DOHH2 (cell line): ENCODE measurements around the gene POLR2A.
"Not testable (repeated sequence)": the region's sequence is repeated elsewhere in the genome, so short reads cannot be mapped to it uniquely, and the experiment has no call there.

Source experiments
- H3F3A ChIP-seq: fragments of 200-600 bp; sonication (generic), shearing (Covaris generic); 2 replicates; pipeline ENCODE4 v1.6.0; 2016; ENCODE audit warnings: antibody characterized with exemption, mild to moderate bottlenecking; ENCODE audit not compliant: control insufficient read depth, insufficient read depth
- H3K27ac ChIP-seq: fragments of 200-600 bp; sonication (generic); 2 replicates; pipeline ENCODE4 v1.5.1; 2014; ENCODE audit warnings: low read depth, mild to moderate bottlenecking, low read length, moderate library complexity
- H3K27me3 ChIP-seq: fragments of 200-600 bp; sonication (generic); 2 replicates; pipeline ENCODE4 v1.6.1; 2014; ENCODE audit warnings: mild to moderate bottlenecking, low read length, mixed read lengths; ENCODE audit not compliant: control insufficient read depth
- H3K36me3 ChIP-seq: fragments of 200-600 bp; sonication (generic); 2 replicates; pipeline ENCODE4 v1.6.1; 2014; ENCODE audit warnings: mild to moderate bottlenecking, low read length, moderate library complexity, mixed read lengths; ENCODE audit not compliant: control insufficient read depth
- H3K4me1 ChIP-seq: fragments of 200-600 bp; sonication (generic); 2 replicates; pipeline ENCODE4 v1.6.1; 2014; ENCODE audit warnings: mild to moderate bottlenecking, low read length, mixed read lengths; ENCODE audit not compliant: control insufficient read depth
- H3K4me2 ChIP-seq: fragments of 200-600 bp; sonication (generic); 2 replicates; pipeline ENCODE4 v1.6.0; 2014; ENCODE audit warnings: mild to moderate bottlenecking, low read length, moderate library complexity
- H3K4me3 ChIP-seq: fragments of 200-600 bp; sonication (generic); 2 replicates; pipeline ENCODE4 v1.5.1; 2014; ENCODE audit warnings: mild to moderate bottlenecking, low read length, mixed read lengths
- H3K79me2 ChIP-seq: fragments of 200-600 bp; sonication (generic); 2 replicates; pipeline ENCODE4 v1.6.1; 2014; ENCODE audit warnings: mild to moderate bottlenecking, low read length, mixed read lengths; ENCODE audit not compliant: control insufficient read depth
- H3K9me2 ChIP-seq: fragments of 200-600 bp; sonication (generic); replicated peaks from 2 replicates; pipeline ENCODE4 v1.6.1; 2014; ENCODE audit warnings: mild to moderate bottlenecking, low read length, mixed read lengths; ENCODE audit not compliant: control insufficient read depth
- H3K9me3 ChIP-seq: fragments of 200-600 bp; sonication (generic); 2 replicates; pipeline ENCODE4 v1.6.1; 2014; ENCODE audit warnings: antibody characterized with exemption, low read length, mixed read lengths; ENCODE audit not compliant: control insufficient read depth, insufficient read depth
- H4K20me1 ChIP-seq: fragments of 200-600 bp; sonication (generic); 2 replicates; pipeline ENCODE4 v1.6.0; 2014; ENCODE audit warnings: low read depth, mild to moderate bottlenecking, antibody characterized with exemption, low read length, moderate library complexity; ENCODE audit not compliant: control insufficient read depth, insufficient read depth
- CTCF ChIP-seq: fragments of 200-600 bp; sonication (generic); IDR thresholded peaks from one replicate; pipeline ENCODE4 v1.5.1; 2014; ENCODE audit warnings: antibody characterized with exemption, mild to moderate bottlenecking, low read depth, low read length; ENCODE audit not compliant: poor library complexity, severe bottlenecking
- EZH2phosphoT487 ChIP-seq: fragments of 200-600 bp; sonication (generic); IDR thresholded peaks from 2 replicates; pipeline ENCODE4 v1.6.1; 2017; ENCODE audit warnings: borderline replicate concordance, mild to moderate bottlenecking, antibody characterized with exemption, low read length, moderate library complexity, mixed read lengths

POLR2A gene

GRCh38 chr17:7471729-7472128 lies 12.4 kb upstream of the POLR2A start:
- Histone ChIP-seq H3K36me3 (no peaks in the 10 kb centered on the region; the same call in 1 of the 2 replicates), H3K9me3 (no peaks in the 10 kb centered on the region), H3K4me1 (peaks cover 13% of the 10 kb centered on the region), H3K9me2 (no peaks in the 10 kb centered on the region), H4K20me1 (no peaks in the 10 kb centered on the region), H3K27me3 (no peaks in the 10 kb centered on the region), H3K4me3 (no peak overlapping the region), H3F3A (0 out of 2 replicates have a peak, but pooled peaks cover 3% of the 10 kb centered on the region), H3K4me2 (no peak overlapping the region), H3K27ac (no peak overlapping the region), H3K79me2 (peaks cover 23% of the 10 kb centered on the region)
- no peak for TF ChIP-seq CTCF
- TF ChIP-seq EZH2phosphoT487 = no peak

GRCh38 chr17:7474767-7475166 lies 9.4 kb upstream of the POLR2A start:
- not testable (repeated sequence) for H3K4me3 ChIP-seq, H3K27ac ChIP-seq, H3F3A ChIP-seq, H4K20me1 ChIP-seq, H3K36me3 ChIP-seq, H3K4me2 ChIP-seq, H3K9me2 ChIP-seq, H3K27me3 ChIP-seq, H3K9me3 ChIP-seq
- H3K79me2 ChIP-seq = peaks cover 41% of the 10 kb centered on the region
- H3K4me1 ChIP-seq = peaks cover 13% of the 10 kb centered on the region

- Histone ChIP-seq H3K4me3 (no peak overlapping the region), H3K27me3 (no peaks in the 10 kb centered on the region), H3F3A (0 out of 2 replicates have a peak, but pooled peaks cover 3% of the 10 kb centered on the region), H3K9me3 (no peaks in the 10 kb centered on the region), H3K4me2 (no peak overlapping the region), H3K9me2 (no peaks in the 10 kb centered on the region), H3K4me1 (peaks cover 24% of the 10 kb centered on the region), H3K79me2 (peaks cover 44% of the 10 kb centered on the region), H3K27ac (no peak overlapping the region), H3K36me3 (no peaks in the 10 kb centered on the region), H4K20me1 (no peaks in the 10 kb centered on the region)
- TF ChIP-seq CTCF = no peak
- TF ChIP-seq EZH2phosphoT487 = no peak
Observed at GRCh38 chr17:7475764-7476422, 8.3 kb upstream of the POLR2A start.

- no peak overlapping the region for H3K27ac ChIP-seq
- no peaks in the 10 kb centered on the region for H3K9me3 ChIP-seq
- H3K36me3 ChIP-seq = no peaks in the 10 kb centered on the region
- H3K4me1 ChIP-seq = peaks cover 24% of the 10 kb centered on the region
- H3K27me3 ChIP-seq = no peaks in the 10 kb centered on the region
- H3K9me2 ChIP-seq = no peaks in the 10 kb centered on the region
- H3K79me2 ChIP-seq = peaks cover 44% of the 10 kb centered on the region
- no peak overlapping the region for H3K4me2 ChIP-seq
- H3K4me3 ChIP-seq = no peak overlapping the region
- H3F3A ChIP-seq = peaks cover 4% of the 10 kb centered on the region; the same call in 1 of the 2 replicates
- TF ChIP-seq EZH2phosphoT487 (no peak), CTCF (no peak)
- H4K20me1 ChIP-seq = no peaks in the 10 kb centered on the region
Observed at GRCh38 chr17:7476494-7476893, 7.7 kb upstream of the POLR2A start.
